Esophagus squamous epithelium (tissue), 5 donors: ENCODE results near the gene TBC1D2. TPM values are rescaled to one million over a fixed set of nuclear protein-coding genes. Genes with fewer than 3 reads are reported as not detected.

ENCODE experiments used
- DNase-seq: peaks from one replicate; lab custom pipeline; 2025; lab: John Stamatoyannopoulos, UW
- H3K27ac ChIP-seq, 4 donors: fragments of 200-600 bp; sonication (generic); one replicate each; pipeline ENCODE4 v1.5.1; 2016 to 2019; ENCODE audit warnings: mild to moderate bottlenecking in 1 of 4
- H3K27me3 ChIP-seq, 4 donors: fragments of 200-600 bp; sonication (generic); 1 replicate in 3 of 4; 2 replicates in 1 of 4; pipeline versions ENCODE4 v1.5.1 to v1.6.0; 2017 to 2021; ENCODE audit warnings: antibody characterized with exemption in 1 of 4
- H3K36me3 ChIP-seq, 3 donors: fragments of 200-600 bp; sonication (generic); one replicate each; pipeline ENCODE4 v1.5.1; 2016 to 2019
- H3K4me1 ChIP-seq, 3 donors: fragments of 200-600 bp; sonication (generic); one replicate each; pipeline ENCODE4 v1.5.1; 2017 to 2019
- H3K4me3 ChIP-seq, 4 donors: fragments of 200-600 bp; sonication (generic); 1 replicate in 3 of 4; 2 replicates in 1 of 4; pipeline ENCODE4 v1.5.1; 2016 to 2019; ENCODE audit warnings: mild to moderate bottlenecking in 2 of 4, moderate library complexity in 1 of 4
- H3K9me3 ChIP-seq, 3 donors: fragments of 200-600 bp; sonication (generic); one replicate each; pipeline ENCODE4 v1.5.1; 2016 to 2019
- POLR2A ChIP-seq, 4 donors: fragments of 450-650 bp; IDR thresholded peaks; one replicate each; pipeline ENCODE4 v1.6.1; 2017; ENCODE audit warnings: antibody characterized with exemption in 4 of 4, mild to moderate bottlenecking in 4 of 4, moderate library complexity in 3 of 4
- WGBS, 2 donors: methylation state at CpG; one replicate each; pipeline ENCODE4 v1.1.5; 2018; 5-methylcytosine and 5-hydroxymethylcytosine counted together
- intact Hi-C: fragments of 100-400 bp; cut with DNase I; formaldehyde crosslinking; loops from one replicate; pipeline ENCODE4 v1.15.0; 2022
- total RNA-seq, 4 donors: library from RNA; depleted of rRNA; stranded (reverse); fragments of >200 nt; gene quantifications; one replicate each; pipeline ENCODE4 v1.1.0, GENCODE V29; 2016
- TF ChIP-seq, protein P1 (sequence below), 6 experiments: fragments of 450-650 bp in 4 of 6; fragments of 200-600 bp in 2 of 6; sonication (generic) in 2 of 6; IDR thresholded peaks; one replicate each; pipeline ENCODE4 v1.5.1; 2016 to 2019; ENCODE audit warnings: antibody characterized with exemption in 6 of 6, mild to moderate bottlenecking in 4 of 6, moderate library complexity in 4 of 6
- donor health status: DM: yes; HTN: yes; CAD: no.

TBC1D2 gene
- total RNA-seq, 4 donors from 2014 or later = 39.3 to 52.9 (median 49.0) TPM

DNA sequence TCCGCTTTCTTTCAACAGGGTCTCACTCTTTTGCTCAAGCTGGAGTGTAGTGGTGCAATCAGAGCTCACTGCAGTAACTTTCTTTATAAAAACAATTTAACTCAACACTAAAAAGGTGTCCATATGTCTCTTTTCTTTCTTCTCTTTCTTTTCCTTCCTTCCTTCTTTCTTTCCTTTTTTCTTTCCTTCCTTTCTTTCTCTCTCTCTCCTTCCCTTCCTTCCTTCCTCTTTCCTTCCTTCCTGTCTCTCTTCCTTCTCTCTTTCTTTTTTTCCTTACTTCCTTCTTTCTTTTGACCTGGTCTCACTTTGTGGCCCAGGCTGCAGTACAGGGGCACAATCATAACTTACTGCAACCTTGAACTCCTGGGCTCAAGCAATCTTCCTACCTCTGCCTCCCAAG lies 25.8 kb upstream of the TBC1D2 start:
- Histone ChIP-seq H3K4me3 (no peak overlapping the region), H3K9me3 (no peaks in the 10 kb centered on the region), H3K4me1 (no peaks in the 10 kb centered on the region), H3K27me3 (peaks cover 0 to 58% (median 0%) of the 10 kb centered on the region in 4 donors), H3K27ac (no peak overlapping the region), H3K36me3 (no peaks in the 10 kb centered on the region)
- 91 to 94% methylated on average over 1 of the region's 1 CpG for WGBS, 2 donors
- intact Hi-C loops = no loop called here
- no peak for DNase-seq
- TF ChIP-seq, protein P1, sequence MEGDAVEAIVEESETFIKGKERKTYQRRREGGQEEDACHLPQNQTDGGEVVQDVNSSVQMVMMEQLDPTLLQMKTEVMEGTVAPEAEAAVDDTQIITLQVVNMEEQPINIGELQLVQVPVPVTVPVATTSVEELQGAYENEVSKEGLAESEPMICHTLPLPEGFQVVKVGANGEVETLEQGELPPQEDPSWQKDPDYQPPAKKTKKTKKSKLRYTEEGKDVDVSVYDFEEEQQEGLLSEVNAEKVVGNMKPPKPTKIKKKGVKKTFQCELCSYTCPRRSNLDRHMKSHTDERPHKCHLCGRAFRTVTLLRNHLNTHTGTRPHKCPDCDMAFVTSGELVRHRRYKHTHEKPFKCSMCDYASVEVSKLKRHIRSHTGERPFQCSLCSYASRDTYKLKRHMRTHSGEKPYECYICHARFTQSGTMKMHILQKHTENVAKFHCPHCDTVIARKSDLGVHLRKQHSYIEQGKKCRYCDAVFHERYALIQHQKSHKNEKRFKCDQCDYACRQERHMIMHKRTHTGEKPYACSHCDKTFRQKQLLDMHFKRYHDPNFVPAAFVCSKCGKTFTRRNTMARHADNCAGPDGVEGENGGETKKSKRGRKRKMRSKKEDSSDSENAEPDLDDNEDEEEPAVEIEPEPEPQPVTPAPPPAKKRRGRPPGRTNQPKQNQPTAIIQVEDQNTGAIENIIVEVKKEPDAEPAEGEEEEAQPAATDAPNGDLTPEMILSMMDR (IDR thresholded peaks at IDR 0.05) = no peak
- no peak for TF ChIP-seq POLR2A (IDR thresholded peaks at IDR 0.05)

DNA sequence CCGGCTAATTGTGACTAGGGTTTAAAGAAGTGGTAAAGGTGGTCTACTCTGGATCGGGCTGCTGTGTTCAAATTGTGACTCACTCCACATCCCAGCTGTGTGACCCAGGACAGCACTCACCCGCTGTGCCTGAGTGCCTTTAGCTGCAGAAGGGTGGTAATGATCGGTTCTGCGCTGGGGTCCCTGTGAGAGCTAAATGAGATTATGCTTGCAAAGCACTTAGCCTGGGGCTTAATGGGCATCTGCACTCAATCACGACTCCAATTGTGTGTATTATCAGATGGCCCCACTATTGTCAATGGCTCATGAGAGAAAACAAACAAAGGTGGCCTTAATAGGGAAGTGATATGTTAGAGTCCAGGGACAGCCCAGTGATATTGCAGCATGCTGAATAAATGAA lies 25.1 kb upstream of the TBC1D2 start:
- 67 to 71% methylated on average over 4 to 6 of the region's 6 CpGs for WGBS, 2 donors
- Histone ChIP-seq H3K27ac (no peak overlapping the region), H3K36me3 (no peaks in the 10 kb centered on the region), H3K4me1 (no peaks in the 10 kb centered on the region), H3K27me3 (peaks cover 0 to 60% (median 0%) of the 10 kb centered on the region in 4 donors), H3K4me3 (no peak overlapping the region), H3K9me3 (no peaks in the 10 kb centered on the region)
- intact Hi-C loops = no loop called here
- TF ChIP-seq, protein P1 (IDR thresholded peaks at IDR 0.05) = no peak
- no peak for TF ChIP-seq POLR2A (IDR thresholded peaks at IDR 0.05)
- no peak for DNase-seq

DNA sequence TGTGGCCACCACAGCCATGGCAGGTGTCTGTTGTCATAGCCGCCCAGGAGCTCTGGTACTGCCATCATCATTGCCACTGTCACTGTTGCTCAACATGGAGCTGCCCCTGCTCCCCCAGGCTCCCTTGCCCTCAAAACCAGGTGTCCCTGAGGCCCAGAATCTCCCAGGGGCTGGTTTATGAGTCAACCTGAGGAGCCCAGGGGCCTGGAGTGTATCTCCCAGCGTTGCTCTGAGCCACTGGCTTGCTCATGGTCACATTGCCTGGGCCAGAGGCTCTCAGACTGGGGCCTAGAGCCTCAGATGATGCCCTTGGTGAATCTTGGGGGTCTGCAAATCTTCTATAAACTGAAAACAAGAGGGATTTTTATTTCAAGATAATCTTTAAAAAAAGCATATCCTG lies 24.7 kb upstream of the TBC1D2 start:
- Histone ChIP-seq H3K9me3 (no peaks in the 10 kb centered on the region), H3K27ac (no peak overlapping the region), H3K36me3 (no peaks in the 10 kb centered on the region), H3K4me1 (no peaks in the 10 kb centered on the region), H3K4me3 (no peak overlapping the region), H3K27me3 (peaks cover 0 to 56% (median 0%) of the 10 kb centered on the region in 4 donors)
- intact Hi-C loops = no loop called here
- DNase-seq = no peak
- TF ChIP-seq, protein P1 (IDR thresholded peaks at IDR 0.05) = no peak
- no peak for TF ChIP-seq POLR2A (IDR thresholded peaks at IDR 0.05)
- WGBS, 2 donors = 20 to 67% methylated on average over 1 to 2 of the region's 2 CpGs

DNA sequence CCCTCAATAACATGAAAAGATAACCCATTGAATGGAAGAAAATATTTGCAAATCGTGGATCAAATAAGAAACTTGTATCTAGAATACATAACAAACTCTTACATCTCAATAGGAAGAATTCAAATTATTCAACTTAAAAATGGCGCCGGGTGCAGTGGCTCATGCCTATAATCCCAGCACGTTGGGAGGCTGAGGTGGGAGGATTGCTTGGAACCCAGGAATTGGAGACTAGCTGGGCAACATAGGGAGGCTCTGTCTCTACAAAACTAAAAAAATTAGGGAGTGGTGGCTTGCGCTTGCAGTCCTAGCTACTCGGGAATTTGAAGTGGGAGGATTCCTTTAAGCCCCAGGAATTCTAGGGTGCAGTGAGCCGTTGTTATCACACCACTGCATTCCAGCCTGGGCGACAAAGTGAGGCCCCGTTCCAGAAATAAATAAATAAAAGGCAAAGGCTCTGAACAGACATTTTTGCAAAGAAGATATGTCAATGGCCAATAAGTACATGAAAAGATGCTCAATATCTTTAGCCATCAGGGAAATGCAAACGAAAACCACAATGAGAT lies 21.5 kb upstream of the TBC1D2 start:
- peaks cover 0 to 51% (median 0%) of the 10 kb centered on the region in 4 donors for H3K27me3 ChIP-seq
- H3K36me3 ChIP-seq = no peaks in the 10 kb centered on the region
- 66% methylated on average over 10 of the region's 10 CpGs for WGBS, 2 donors
- no peaks in the 10 kb centered on the region for H3K4me1 ChIP-seq
- intact Hi-C loops = loop anchor here (10.0 kb wide), 1 partner anchor 58 kb away; no protein-coding TSS in a partner anchor
- H3K27ac ChIP-seq = no peak overlapping the region
- no peak for TF ChIP-seq POLR2A (IDR thresholded peaks at IDR 0.05)
- TF ChIP-seq, protein P1 (IDR thresholded peaks at IDR 0.05) = no peak
- DNase-seq = no peak
- H3K4me3 ChIP-seq = no peak overlapping the region
- H3K9me3 ChIP-seq = no peaks in the 10 kb centered on the region

DNA sequence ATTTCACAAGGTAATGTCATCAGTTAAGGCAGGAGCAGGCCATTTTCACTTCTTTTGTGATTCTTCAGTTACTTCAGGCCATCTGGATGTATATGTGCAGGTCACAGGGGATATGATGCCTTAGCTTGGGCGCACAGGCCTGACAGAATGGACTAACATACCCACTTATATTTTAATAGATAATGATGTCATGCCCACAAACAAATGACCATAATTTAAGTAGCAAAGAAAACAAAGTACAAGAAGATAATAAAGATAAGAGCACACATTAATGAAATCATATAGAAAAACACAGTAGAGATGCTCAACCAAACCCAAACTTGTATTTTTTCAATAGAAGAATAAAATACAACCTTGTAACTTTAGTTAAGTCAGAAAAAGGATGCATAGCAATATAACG lies 19.7 kb upstream of the TBC1D2 start:
- no peak overlapping the region for H3K4me3 ChIP-seq
- H3K36me3 ChIP-seq = no peaks in the 10 kb centered on the region
- intact Hi-C loops = loop anchor here (10.0 kb wide), 1 partner anchor 60 kb away; no protein-coding TSS in a partner anchor
- no peaks in the 10 kb centered on the region for H3K9me3 ChIP-seq
- 89 to 95% methylated on average over 2 of the region's 2 CpGs for WGBS, 2 donors
- no peak for TF ChIP-seq POLR2A (IDR thresholded peaks at IDR 0.05)
- TF ChIP-seq, protein P1 (IDR thresholded peaks at IDR 0.05) = no peak
- H3K27ac ChIP-seq = no peak overlapping the region
- peaks cover 0 to 42% (median 0%) of the 10 kb centered on the region in 4 donors for H3K27me3 ChIP-seq
- DNase-seq = no peak
- no peaks in the 10 kb centered on the region for H3K4me1 ChIP-seq
